Measurements from ENCODE around the gene XPO6.
"Not testable (repeated sequence)": the region's sequence is repeated elsewhere in the genome, so short reads cannot be mapped to it uniquely, and the experiment has no call there.

XPO6 gene

GRCh38 chr16:28118637-28119036, 93.1 kb downstream of the XPO6 start:
- DNase-seq (ENCODE audit: low read depth): no peak
- H3K4me3 ChIP-seq (ENCODE audit: low read length): no peak overlapping the region
- no peak for TF ChIP-seq CTCF (IDR thresholded peaks at IDR 0.05; ENCODE audit: insufficient read depth, low read depth, low read length, missing control alignments)

DNA sequence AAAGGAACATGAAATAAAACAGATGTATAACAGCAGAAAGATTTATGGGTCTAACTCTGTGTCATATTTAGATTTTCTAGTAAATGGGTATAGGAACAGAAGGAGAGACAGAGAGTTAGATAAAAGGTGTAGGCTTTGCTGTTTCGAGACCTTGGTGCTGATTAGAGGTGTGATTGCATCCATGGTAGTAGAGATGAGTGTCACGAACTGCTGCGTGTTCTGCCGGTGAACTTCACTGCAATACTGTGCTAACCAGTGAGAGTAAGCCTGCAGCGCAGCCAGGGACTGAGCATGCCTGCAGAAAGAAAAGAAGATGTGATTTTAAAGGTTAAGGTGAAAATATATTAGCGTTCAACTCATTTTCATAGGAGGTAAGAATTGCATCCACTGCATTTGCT, 94.6 kb downstream of the XPO6 start:
- H3K4me3 ChIP-seq (ENCODE audit: low read length): no peak overlapping the region
- no peak for DNase-seq (ENCODE audit: low read depth)
- TF ChIP-seq CTCF (IDR thresholded peaks at IDR 0.05; ENCODE audit: insufficient read depth, low read depth, low read length, missing control alignments): no peak

GRCh38 chr16:28115866-28116265, 95.9 kb downstream of the XPO6 start:
- not testable (repeated sequence) for DNase-seq (ENCODE audit: low read depth); H3K4me3 ChIP-seq (ENCODE audit: low read length)

GRCh38 chr16:28112908-28113307, 98.9 kb downstream of the XPO6 start:
- TF ChIP-seq CTCF (IDR thresholded peaks at IDR 0.05; ENCODE audit: insufficient read depth, low read depth, low read length, missing control alignments): no peak
- H3K4me3 ChIP-seq (ENCODE audit: low read length): no peak overlapping the region
- no peak for DNase-seq (ENCODE audit: low read depth)

- no peak for DNase-seq (ENCODE audit: low read depth)
- TF ChIP-seq CTCF (IDR thresholded peaks at IDR 0.05; ENCODE audit: insufficient read depth, low read depth, low read length, missing control alignments): no peak
Observed at GRCh38 chr16:28110977-28111376, 100.8 kb downstream of the XPO6 start.

DNA sequence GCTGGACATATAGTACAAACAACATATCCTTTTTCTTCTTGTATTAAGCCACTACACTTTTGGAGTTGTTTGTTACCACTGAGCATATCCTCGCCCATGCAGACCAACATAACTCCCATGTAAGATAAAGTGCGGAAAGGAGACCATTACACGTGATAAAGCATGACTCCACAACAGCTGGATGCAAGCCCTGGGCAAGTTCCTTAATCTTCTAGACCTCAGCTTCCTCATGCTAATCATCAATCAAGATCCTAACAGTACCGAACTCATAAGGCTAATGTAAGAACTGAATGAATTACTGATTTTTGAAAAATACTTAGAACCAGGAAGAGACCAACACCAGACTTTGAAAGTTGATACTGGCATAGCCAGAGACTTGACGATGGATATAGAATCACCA, 101.3 kb downstream of the XPO6 start:
- no peak for DNase-seq (ENCODE audit: low read depth)
- TF ChIP-seq CTCF (IDR thresholded peaks at IDR 0.05; ENCODE audit: insufficient read depth, low read depth, low read length, missing control alignments): no peak
- H3K4me3 ChIP-seq (ENCODE audit: low read length): no peak overlapping the region

More at GRCh38 chr16:28110977-28111376, 100.8 kb downstream of the XPO6 start:
- H3K4me3 ChIP-seq (ENCODE audit: low read length): no peak overlapping the region

DNA sequence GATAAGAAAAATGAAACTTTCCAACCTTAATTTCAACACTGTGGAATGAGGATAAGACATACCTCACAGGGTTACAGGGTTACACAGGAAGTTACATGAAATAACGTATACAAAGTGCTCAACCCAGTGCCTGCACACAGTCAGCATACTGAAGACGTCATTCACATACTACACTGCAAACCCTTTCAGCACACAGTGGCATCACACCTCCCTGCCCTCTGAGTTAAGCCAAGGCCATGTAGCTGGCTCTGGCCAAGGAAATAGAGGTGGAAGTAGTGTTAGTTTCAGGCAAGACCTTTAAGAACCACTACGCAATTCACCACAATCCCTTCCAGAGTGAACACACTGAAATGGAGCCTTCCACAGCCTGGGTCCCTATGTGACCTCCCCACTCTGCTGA, 101.7 kb downstream of the XPO6 start:
- H3K4me3 ChIP-seq (ENCODE audit: low read length): no peak overlapping the region
- no peak for DNase-seq (ENCODE audit: low read depth)
- TF ChIP-seq CTCF (IDR thresholded peaks at IDR 0.05; ENCODE audit: insufficient read depth, low read depth, low read length, missing control alignments): no peak
